ENCODE results near the gene STAM2. TPM values are rescaled to one million over a fixed set of nuclear protein-coding genes. Genes with fewer than 3 reads are reported as not detected.
A peak's percentile ranks its signal among the peaks of the same experiment; 100 is the strongest.

The STAM2 gene
- total and polyA plus RNA-seq, 8 donors = 34.2 to 47.6 (median 41.8) TPM

DNA sequence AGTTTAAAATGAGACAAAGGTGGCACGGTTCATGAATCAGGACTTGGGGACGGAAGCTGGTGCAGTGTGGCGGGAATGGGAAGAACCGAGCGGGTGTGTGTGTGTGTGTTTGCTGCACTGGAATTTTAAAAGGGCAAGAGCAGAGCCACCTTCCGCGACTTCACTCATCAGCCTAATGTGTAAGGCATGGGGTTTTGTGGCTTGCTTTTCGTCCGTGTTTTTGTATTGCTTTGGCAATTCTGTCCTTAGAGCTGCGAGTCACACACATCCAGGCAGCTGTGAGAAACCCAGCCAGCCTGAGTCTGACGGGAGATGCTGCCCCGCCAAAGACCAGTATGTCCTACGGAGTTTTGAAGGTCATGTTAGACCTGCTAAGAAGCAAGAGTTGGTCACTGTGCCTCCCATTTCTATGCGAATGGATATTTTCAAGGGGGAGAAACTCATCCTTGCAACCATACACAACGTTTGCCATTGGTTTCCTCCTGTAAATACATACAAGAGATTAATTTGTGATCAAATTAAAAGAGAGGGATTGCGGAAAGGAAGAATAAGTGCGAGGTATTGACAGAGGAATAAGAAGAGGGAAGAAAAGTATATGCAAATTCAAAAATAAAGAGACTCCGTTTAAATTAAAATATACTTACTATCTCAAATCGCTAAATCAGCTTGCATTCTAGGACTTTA is 76.1 kb downstream of the STAM2 start:
- H3K4me3 ChIP-seq = peak overlapping the region; percentile 51 to 59
- peak; percentile 45 for ATAC-seq
- no peaks in the 10 kb centered on the region for H3K9me3 ChIP-seq
- H3K27ac ChIP-seq = no peak overlapping the region
- TF ChIP-seq, protein P1, sequence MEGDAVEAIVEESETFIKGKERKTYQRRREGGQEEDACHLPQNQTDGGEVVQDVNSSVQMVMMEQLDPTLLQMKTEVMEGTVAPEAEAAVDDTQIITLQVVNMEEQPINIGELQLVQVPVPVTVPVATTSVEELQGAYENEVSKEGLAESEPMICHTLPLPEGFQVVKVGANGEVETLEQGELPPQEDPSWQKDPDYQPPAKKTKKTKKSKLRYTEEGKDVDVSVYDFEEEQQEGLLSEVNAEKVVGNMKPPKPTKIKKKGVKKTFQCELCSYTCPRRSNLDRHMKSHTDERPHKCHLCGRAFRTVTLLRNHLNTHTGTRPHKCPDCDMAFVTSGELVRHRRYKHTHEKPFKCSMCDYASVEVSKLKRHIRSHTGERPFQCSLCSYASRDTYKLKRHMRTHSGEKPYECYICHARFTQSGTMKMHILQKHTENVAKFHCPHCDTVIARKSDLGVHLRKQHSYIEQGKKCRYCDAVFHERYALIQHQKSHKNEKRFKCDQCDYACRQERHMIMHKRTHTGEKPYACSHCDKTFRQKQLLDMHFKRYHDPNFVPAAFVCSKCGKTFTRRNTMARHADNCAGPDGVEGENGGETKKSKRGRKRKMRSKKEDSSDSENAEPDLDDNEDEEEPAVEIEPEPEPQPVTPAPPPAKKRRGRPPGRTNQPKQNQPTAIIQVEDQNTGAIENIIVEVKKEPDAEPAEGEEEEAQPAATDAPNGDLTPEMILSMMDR (IDR thresholded peaks at IDR 0.05) = no peak
- peaks cover 16 to 46% of the 10 kb centered on the region in 2 donors for H3K27me3 ChIP-seq
- intact Hi-C loops (cut with DNase I) = no loop called here
- H3K4me1 ChIP-seq = peaks cover 0 to 25% of the 10 kb centered on the region in 2 donors
- H3K36me3 ChIP-seq = no peaks in the 10 kb centered on the region
- peak in 2 of 4 donors; percentile 13 to 20 for DNase-seq

DNA sequence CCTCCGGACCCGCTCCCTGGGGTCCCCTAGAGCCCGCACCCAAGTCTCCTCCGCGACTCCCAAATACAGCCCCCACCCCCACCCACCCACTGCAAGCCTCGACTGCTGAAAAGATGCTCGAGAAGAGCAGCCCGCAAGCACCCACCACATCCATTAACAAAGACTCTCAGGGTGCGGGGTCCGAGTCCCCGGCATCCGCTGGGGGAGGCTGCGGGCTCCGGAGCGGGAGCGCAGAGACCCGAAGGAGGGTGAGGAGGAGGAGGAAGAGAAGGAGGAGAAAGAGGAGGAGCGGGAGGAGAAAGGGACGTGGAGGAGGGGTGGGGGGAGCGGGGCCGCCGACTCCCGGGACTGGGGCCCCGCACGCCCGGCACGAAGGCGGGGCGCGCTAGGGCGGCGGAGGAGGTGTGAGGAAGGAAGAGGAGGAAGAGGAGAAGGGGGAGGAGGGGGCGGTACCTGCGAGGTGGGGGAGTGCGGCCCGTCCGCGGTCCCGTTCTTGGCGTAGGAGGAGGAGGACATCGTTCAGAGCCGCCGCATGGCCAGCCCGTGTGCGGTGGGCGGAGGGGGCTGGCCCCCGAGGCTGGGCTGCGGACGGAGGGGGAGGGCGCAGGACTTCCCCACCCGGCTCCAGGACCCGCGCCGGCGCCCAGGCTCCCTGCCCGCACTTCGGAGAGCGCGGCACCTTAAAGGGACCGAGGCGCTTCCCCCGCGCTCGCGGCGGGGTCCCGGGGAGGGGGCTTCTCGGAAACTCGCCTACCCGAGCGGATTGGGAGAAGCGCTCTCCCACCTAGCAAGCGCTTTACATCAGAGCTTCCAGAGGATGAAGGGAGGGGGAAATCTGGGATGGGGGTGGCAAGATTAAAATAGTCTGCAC is 76.8 kb downstream of the STAM2 start, which contains the start of gene CACNB4:
CACNB4 (minus strand) TSS at position 549 of the 871 bp plus-strand sequence.
- DNase-seq = peak; percentile 19 to 87 (median 32)
- intact Hi-C loops (cut with DNase I) = no loop called here
- ATAC-seq = peak; percentile 69
- Histone ChIP-seq H3K4me3 (peak within 1 kb of the TSS; percentile 51 to 59), H3K36me3 (no peaks in the 10 kb centered on the region), H3K9me3 (no peaks in the 10 kb centered on the region), H3K27ac (peak within 1 kb of the TSS in 1 of 2 donors; percentile 7), H3K27me3 (peaks cover 16 to 46% of the 10 kb centered on the region in 2 donors), H3K4me1 (peaks cover 0 to 25% of the 10 kb centered on the region in 2 donors)
- TF ChIP-seq, protein P1 (IDR thresholded peaks at IDR 0.05) = no peak

DNA sequence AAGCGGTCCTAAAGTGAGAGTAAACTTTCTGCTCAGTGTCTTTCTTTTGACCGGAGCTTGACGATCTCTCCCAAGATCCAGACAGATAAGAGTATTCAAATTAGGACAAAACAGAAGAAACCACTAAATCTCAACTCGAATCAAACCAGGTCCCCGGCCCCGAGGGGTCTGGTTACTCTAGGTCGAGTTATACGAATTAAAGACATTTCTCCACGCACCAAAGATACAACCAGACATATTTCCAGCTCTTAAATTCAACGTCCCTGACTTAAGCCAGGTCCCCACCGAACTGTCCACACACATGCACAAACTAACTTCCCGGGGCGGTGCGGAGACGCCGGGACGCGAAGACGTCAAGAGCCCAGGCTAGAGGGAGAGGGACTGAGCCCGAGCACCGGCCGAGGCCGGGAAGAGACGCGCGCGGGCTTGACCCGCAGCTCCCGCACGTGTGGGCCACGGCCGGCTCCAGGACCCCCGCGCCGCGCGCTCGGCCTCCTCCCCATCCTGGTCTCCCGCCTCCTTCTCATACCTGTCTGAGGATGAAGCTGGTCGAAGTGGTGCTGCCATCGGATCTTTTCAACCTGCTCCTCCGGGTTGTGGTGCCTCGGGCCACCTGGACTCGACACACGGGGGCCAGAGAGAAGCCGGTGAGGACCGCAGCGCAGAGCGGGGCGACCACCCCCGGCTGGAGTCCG is 77.6 kb downstream of the STAM2 start:
- peaks cover 16 to 46% of the 10 kb centered on the region in 2 donors for H3K27me3 ChIP-seq
- ATAC-seq = peak; percentile 80

DNA sequence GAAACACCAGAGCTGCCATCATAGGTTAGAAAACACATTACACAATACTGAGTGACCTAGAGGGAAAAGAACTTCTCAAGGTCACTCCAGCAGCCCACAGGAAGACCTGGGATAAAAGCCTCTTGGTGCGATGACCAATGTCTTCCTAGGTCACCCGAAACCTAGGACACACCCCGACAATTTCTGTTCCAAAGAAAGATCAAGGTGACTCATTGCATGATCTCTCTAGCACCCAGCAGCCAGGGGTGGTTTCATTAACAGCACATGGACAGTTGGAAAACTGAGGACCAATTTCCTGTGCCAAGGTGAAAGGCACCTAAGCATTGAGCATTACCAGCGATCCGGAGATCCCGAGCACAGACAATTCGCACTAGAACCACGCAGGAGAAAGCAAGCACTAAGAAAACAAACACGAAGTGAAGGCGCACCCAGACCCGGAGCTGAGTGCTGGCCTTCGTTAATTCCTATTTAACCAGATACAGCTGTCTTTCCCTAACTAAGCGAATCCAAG is 78.2 kb downstream of the STAM2 start:
- intact Hi-C loops (cut with DNase I) = no loop called here
- H3K4me1 ChIP-seq = peaks cover 0 to 25% of the 10 kb centered on the region in 2 donors
- ATAC-seq (peak; percentile 47), DNase-seq (peak in 1 of 4 donors; percentile 23)
- peak overlapping the region in 1 of 2 donors; percentile 7 for H3K27ac ChIP-seq
- peak overlapping the region; percentile 51 to 59 for H3K4me3 ChIP-seq
- no peaks in the 10 kb centered on the region for H3K9me3 ChIP-seq
- TF ChIP-seq, protein P1 (IDR thresholded peaks at IDR 0.05) = no peak
- peaks cover 16 to 46% of the 10 kb centered on the region in 2 donors for H3K27me3 ChIP-seq
- no peaks in the 10 kb centered on the region for H3K36me3 ChIP-seq

More for the DNA sequence above, 77.6 kb downstream of the STAM2 start:
- intact Hi-C loops (cut with DNase I) = no loop called here
- Histone ChIP-seq H3K9me3 (no peaks in the 10 kb centered on the region), H3K27ac (peak overlapping the region in 1 of 2 donors; percentile 7), H3K36me3 (no peaks in the 10 kb centered on the region), H3K4me1 (peaks cover 0 to 25% of the 10 kb centered on the region in 2 donors), H3K4me3 (peak overlapping the region; percentile 51 to 59)
- peak; percentile 26 to 86 (median 39) for DNase-seq
- TF ChIP-seq, protein P1 (IDR thresholded peaks at IDR 0.05) = no peak

Measured in left lung (tissue), 10 donors.